H9 (cell line): Measurements from ENCODE around the gene CTDSPL. TPM values are rescaled to one million over a fixed set of nuclear protein-coding genes. Genes with fewer than 3 reads are reported as not detected.

Source experiments
- DNase-seq: peaks from one replicate; pipeline ENCODE4 v3.0.0-alpha.2; 2017
- H2AFZ ChIP-seq: one replicate; pipeline ENCODE4 v1.6.1; 2013; ENCODE audit warnings: mild to moderate bottlenecking, low read length, control low read depth, moderate library complexity
- H2AK5ac ChIP-seq: 2 replicates; pipeline ENCODE4 v1.6.1; 2013; ENCODE audit warnings: low read length, control low read depth, mixed read lengths; ENCODE audit not compliant: insufficient read length
- H2BK120ac ChIP-seq: one replicate; pipeline ENCODE4 v1.6.1; 2013; ENCODE audit warnings: low read depth, mild to moderate bottlenecking, low read length, control low read depth, inconsistent platforms; ENCODE audit not compliant: poor library complexity, severe bottlenecking
- H2BK12ac ChIP-seq: 2 replicates; pipeline ENCODE4 v1.6.1; 2013; ENCODE audit warnings: low read length, control low read depth, mixed read lengths, low read depth; ENCODE audit not compliant: insufficient read length
- H2BK15ac ChIP-seq: 2 replicates; pipeline ENCODE4 v1.6.1; 2013; ENCODE audit warnings: low read depth, low read length, control low read depth
- H2BK20ac ChIP-seq: one replicate; pipeline ENCODE4 v1.6.1; 2013; ENCODE audit warnings: low read depth, mild to moderate bottlenecking, low read length, control low read depth, inconsistent platforms; ENCODE audit not compliant: poor library complexity, severe bottlenecking
- H2BK5ac ChIP-seq: 2 replicates; pipeline ENCODE4 v1.6.1; 2013; ENCODE audit warnings: low read length, control low read depth, mixed read lengths; ENCODE audit not compliant: insufficient read length
- H3K14ac ChIP-seq: 2 replicates; pipeline ENCODE4 v1.6.1; 2013; ENCODE audit warnings: low read length, control low read depth; ENCODE audit not compliant: insufficient read depth
- H3K18ac ChIP-seq: 2 replicates; pipeline ENCODE4 v1.6.1; 2013; ENCODE audit warnings: low read depth, mild to moderate bottlenecking, mixed read lengths, low read length, control low read depth; ENCODE audit not compliant: insufficient read length
- H3K23ac ChIP-seq: 2 replicates; pipeline ENCODE4 v1.6.1; 2013; ENCODE audit warnings: low read length, control low read depth, mixed read lengths, low read depth; ENCODE audit not compliant: insufficient read length
- H3K23me2 ChIP-seq: 2 replicates; pipeline ENCODE4 v1.6.1; 2013; ENCODE audit warnings: low read depth, mild to moderate bottlenecking, mixed read lengths, low read length, control low read depth; ENCODE audit not compliant: insufficient read length, poor library complexity, severe bottlenecking
- H3K27ac ChIP-seq: 2 replicates; pipeline ENCODE4 v1.5.1; 2013; ENCODE audit warnings: low read length, control low read depth, mixed read lengths, low read depth; ENCODE audit not compliant: insufficient read length
- H3K27me3 ChIP-seq: 2 replicates; pipeline ENCODE4 v1.6.1; 2013; ENCODE audit warnings: low read length, control low read depth, inconsistent platforms; ENCODE audit not compliant: insufficient read depth
- H3K4ac ChIP-seq: 2 replicates; pipeline ENCODE4 v1.6.1; 2013; ENCODE audit warnings: low read depth, mild to moderate bottlenecking, control low read depth, inconsistent platforms, low read length, moderate library complexity
- H3K4me1 ChIP-seq: 2 replicates; pipeline ENCODE4 v1.6.1; 2013; ENCODE audit warnings: low read length, control low read depth, inconsistent platforms; ENCODE audit not compliant: insufficient read depth
- H3K4me2 ChIP-seq: 2 replicates; pipeline ENCODE4 v1.6.1; 2013; ENCODE audit warnings: low read length, control low read depth, mixed read lengths; ENCODE audit not compliant: insufficient read length, insufficient read depth
- H3K56ac ChIP-seq: 2 replicates; pipeline ENCODE4 v1.6.1; 2013; ENCODE audit warnings: low read depth, mild to moderate bottlenecking, mixed read lengths, low read length, control low read depth; ENCODE audit not compliant: insufficient read length
- H3K79me1 ChIP-seq: 2 replicates; pipeline ENCODE4 v1.6.1; 2013; ENCODE audit warnings: low read depth, mild to moderate bottlenecking, moderate library complexity, low read length, control low read depth, inconsistent platforms; ENCODE audit not compliant: insufficient read depth, poor library complexity, severe bottlenecking
- H3K79me2 ChIP-seq: 2 replicates; pipeline ENCODE4 v1.6.1; 2013; ENCODE audit warnings: low read length, control low read depth, inconsistent platforms; ENCODE audit not compliant: insufficient read depth
- H3K9ac ChIP-seq: 2 replicates; pipeline ENCODE4 v1.6.1; 2013; ENCODE audit warnings: low read length, control low read depth, mixed read lengths; ENCODE audit not compliant: insufficient read length; ENCODE audit errors: extremely low read depth
- H3K9me3 ChIP-seq: one replicate; pipeline ENCODE4 v1.6.1; 2013; ENCODE audit warnings: low read depth, low read length, inconsistent platforms; ENCODE audit not compliant: control insufficient read depth
- H3T11ph ChIP-seq: one replicate; pipeline ENCODE4 v1.6.1; 2013; ENCODE audit warnings: mild to moderate bottlenecking, low read length, control low read depth, inconsistent platforms
- H4K20me1 ChIP-seq: one replicate; pipeline ENCODE4 v1.6.1; 2013; ENCODE audit not compliant: control insufficient read depth, insufficient read length, insufficient read depth
- H4K5ac ChIP-seq: 2 replicates; pipeline ENCODE4 v1.6.1; 2013; ENCODE audit warnings: low read depth, mild to moderate bottlenecking, mixed read lengths, low read length, control low read depth; ENCODE audit not compliant: insufficient read length
- H4K8ac ChIP-seq: replicated peaks from 2 replicates; pipeline ENCODE4 v1.6.1; 2013; ENCODE audit warnings: low read length, control low read depth, mixed read lengths, low read depth; ENCODE audit not compliant: insufficient read length
- H4K91ac ChIP-seq: 2 replicates; pipeline ENCODE4 v1.6.1; 2013; ENCODE audit warnings: low read depth, mild to moderate bottlenecking, moderate library complexity, mixed read lengths, low read length, control low read depth; ENCODE audit not compliant: insufficient read length
- H3K27ac Mint-ChIP-seq, 3 experiments: 2 replicates in 2 of 3; 3 replicates in 1 of 3; pipeline ENCODE4 v1.8.0; 2020 to 2021; ENCODE audit warnings: mixed read lengths in 3 of 3, mild to moderate bottlenecking in 1 of 3, moderate library complexity in 1 of 3
- H3K27me3 Mint-ChIP-seq: 2 replicates; pipeline ENCODE4 v1.8.0; 2021; ENCODE audit warnings: low read depth, mild to moderate bottlenecking, moderate library complexity, mixed read lengths
- H3K36me3 Mint-ChIP-seq, 3 experiments: 2 replicates in 2 of 3; 3 replicates in 1 of 3; pipeline ENCODE4 v1.8.0; 2020 to 2021; ENCODE audit warnings: low read depth in 3 of 3, mixed read lengths in 3 of 3; ENCODE audit not compliant: insufficient read depth in 1 of 3
- H3K4me1 Mint-ChIP-seq, 2 experiments: 2 replicates each; pipeline ENCODE4 v1.8.0; 2020; ENCODE audit warnings: mixed read lengths in 2 of 2
- H3K4me3 Mint-ChIP-seq, 2 experiments: 2 replicates in 1 of 2; 3 replicates in 1 of 2; pipeline ENCODE4 v1.8.0; 2020 to 2021; ENCODE audit warnings: mild to moderate bottlenecking in 2 of 2, mixed read lengths in 2 of 2, moderate library complexity in 1 of 2
- H3K9me3 Mint-ChIP-seq, 2 experiments: 2 replicates in 1 of 2; 3 replicates in 1 of 2; pipeline ENCODE4 v1.8.0; 2020; ENCODE audit warnings: mild to moderate bottlenecking in 2 of 2, mixed read lengths in 2 of 2, moderate library complexity in 1 of 2
- CTCF ChIP-seq: fragments of 200-600 bp; sonication (generic); conservative IDR thresholded peaks from 3 replicates; pipeline ENCODE4 v1.8.0; 2021; ENCODE audit warnings: antibody characterized with exemption, mild to moderate bottlenecking
- WGBS: extraction: QIAGEN DNeasy Blood & Tissue Kit; methylation state at CpG from one replicate; pipeline ENCODE4 v1.1.7; 2013; ENCODE audit warnings: missing lambda C conversion rate, low lambda C conversion rate, mixed read lengths; ENCODE audit not compliant: insufficient read length; ENCODE audit errors: extremely low coverage; 5-methylcytosine and 5-hydroxymethylcytosine counted together
- total RNA-seq: library from RNA; stranded (reverse); gene quantifications from 2 replicates; pipeline ENCODE4 v1.2.1, GENCODE V29; 2021

CTDSPL gene
- total RNA-seq, 1 experiment from 2014 or later = 20.8 TPM

GRCh38 chr3:37940242-37940908, 78.7 kb downstream of the CTDSPL start:
- no peak for TF ChIP-seq CTCF
- no peak for DNase-seq
- H3K9ac ChIP-seq = no peak overlapping the region
- 0 out of 2 replicates have a peak, but pooled peaks cover 2% of the 10 kb centered on the region for H3K79me2 ChIP-seq
- H2BK5ac ChIP-seq = no peak overlapping the region
- no peak overlapping the region for H4K91ac ChIP-seq
- H3K14ac ChIP-seq = no peak overlapping the region
- H3K9me3 Mint-ChIP-seq = no peaks in the 10 kb centered on the region
- no peak overlapping the region for H3K23ac ChIP-seq
- H4K8ac ChIP-seq = no peak overlapping the region
- no peak overlapping the region for H3K4me2 ChIP-seq
- H3K27ac ChIP-seq = no peak overlapping the region
- no peak overlapping the region for H3K18ac ChIP-seq
- no peak overlapping the region for H3K4me3 Mint-ChIP-seq
- H3K36me3 Mint-ChIP-seq = no peaks in the 10 kb centered on the region
- no peak overlapping the region for H3K56ac ChIP-seq
- no peak overlapping the region for H2BK120ac ChIP-seq
- H3T11ph ChIP-seq = no peak overlapping the region
- H3K79me1 ChIP-seq = no peaks in the 10 kb centered on the region
- H2AK5ac ChIP-seq = no peak overlapping the region
- H4K5ac ChIP-seq = no peak overlapping the region
- no peaks in the 10 kb centered on the region for H3K27me3 ChIP-seq
- no peak overlapping the region; a peak in 1 of 7 replicates for H3K27ac Mint-ChIP-seq
- no peak overlapping the region for H2BK12ac ChIP-seq
- no peak overlapping the region for H2BK15ac ChIP-seq
- peaks cover 17 to 25% of the 10 kb centered on the region in 2 experiments for H3K4me1 Mint-ChIP-seq
- no CpG with 5 or more reads among the region's 4 CpGs for WGBS
- H3K9me3 ChIP-seq = no peaks in the 10 kb centered on the region
- no peak overlapping the region for H2AFZ ChIP-seq
- H3K4me1 ChIP-seq = peaks cover 6% of the 10 kb centered on the region; the same call in 1 of the 2 replicates
- no peaks in the 10 kb centered on the region for H4K20me1 ChIP-seq
- no peaks in the 10 kb centered on the region for H3K27me3 Mint-ChIP-seq
- no peak overlapping the region for H3K4ac ChIP-seq
- H2BK20ac ChIP-seq = no peak overlapping the region
- no peaks in the 10 kb centered on the region for H3K23me2 ChIP-seq
